Ovary (tissue), 9 donors: ENCODE results near the gene COL25A1. TPM values are rescaled to one million over a fixed set of nuclear protein-coding genes. Genes with fewer than 3 reads are reported as not detected.

Source experiments
- DNase-seq, 5 donors: peaks; one replicate each; pipeline ENCODE4 v3.0.0-alpha.2; 2019 to 2020
- H3K27ac ChIP-seq, 2 donors: fragments of 200-600 bp; one replicate each; pipeline versions ENCODE4 v1.5.1 to v1.8.0; 2019 to 2022
- H3K27me3 ChIP-seq: fragments of 200-600 bp; one replicate; pipeline ENCODE4 v1.8.0; 2022
- H3K36me3 ChIP-seq: fragments of 200-600 bp; sonication (generic); one replicate; pipeline ENCODE4 v1.5.1; 2019
- H3K4me1 ChIP-seq: one replicate; pipeline ENCODE4 v1.8.1; 2013; ENCODE audit warnings: mild to moderate bottlenecking, moderate library complexity; ENCODE audit not compliant: insufficient read depth
- H3K4me3 ChIP-seq: fragments of 200-600 bp; sonication (generic); one replicate; pipeline ENCODE4 v1.5.1; 2017
- H3K9me3 ChIP-seq, 2 donors: fragments of 200-600 bp in 1 of 2; sonication (generic) in 1 of 2; one replicate each; pipeline versions ENCODE4 v1.5.1 to v1.8.1; 2013 to 2019; ENCODE audit warnings: mild to moderate bottlenecking in 1 of 2, moderate library complexity in 1 of 2
- EP300 ChIP-seq: sonication (generic); formaldehyde crosslinking; IDR thresholded peaks from one replicate; pipeline ENCODE4 v1.6.1; 2017; ENCODE audit warnings: antibody characterized with exemption
- POLR2A ChIP-seq: fragments of 450-650 bp; IDR thresholded peaks from one replicate; pipeline ENCODE4 v1.6.1; 2017; ENCODE audit warnings: antibody characterized with exemption, mild to moderate bottlenecking, moderate library complexity
- WGBS, 3 donors: extraction: QIAGEN DNeasy Blood & Tissue Kit in 1 of 3; methylation state at CpG; one replicate each; pipeline versions ENCODE4 v1.1.5 to v1.1.7; 2013 to 2017; 5-methylcytosine and 5-hydroxymethylcytosine counted together
- intact Hi-C, 4 donors: fragments of 100-400 bp; cut with DNase I; formaldehyde crosslinking; loops; one replicate each; pipeline versions ENCODE4 v1.11.0 to v1.15.1; 2022 to 2023
- polyA plus RNA-seq, 2 donors: library from polyadenylated mRNA; stranded (reverse); fragments of 200-250 nt in 1 of 2; fragments of 350-450 nt in 1 of 2; fragmentation: Illumina TruSeq in 1 of 2; extraction: RNeasy Lipid Tissue Mini Kit (QIAGEN cat#74804) in 1 of 2; gene quantifications; one replicate each; pipeline ENCODE4 v1.2.3, GENCODE V29; 2013 to 2014
- total RNA-seq, 7 donors: library from RNA; depleted of rRNA in 2 of 7; stranded (reverse); fragments of >200 nt in 2 of 7; fragmentation: NEBNext Ultra II Directional in 3 of 7; extraction: Animal tissue kit (Norgen Biotek cat#: 25700) in 3 of 7; gene quantifications; one replicate each; pipeline versions ENCODE4 v1.1.0 to v1.2.4, GENCODE V29; 2016 to 2023
- TF ChIP-seq, protein P1 (sequence below), 3 donors: fragments of 450-650 bp in 2 of 3; fragments of 200-600 bp in 1 of 3; IDR thresholded peaks; one replicate each; pipeline versions ENCODE4 v1.5.1 to v1.8.0; 2016 to 2022; ENCODE audit warnings: antibody characterized with exemption in 3 of 3, mild to moderate bottlenecking in 1 of 3
- donor health status: DM: no; HTN: no; CAD: no; lungs with moderate emphysema.
- donor health status: DM: no; HTN: no; CAD: no.
- donor health status: Bipolar disorder and iron deficiency.
- donor health status: DM: yes; HTN: yes; CAD: no.
- donor health status: DM: no; HTN: no; CAD: no.
- donor health status: DM: yes; HTN: yes; CAD: no.

The COL25A1 gene
- total and polyA plus RNA-seq, 9 donors = 0.25 to 3.2 (median 0.77) TPM

DNA sequence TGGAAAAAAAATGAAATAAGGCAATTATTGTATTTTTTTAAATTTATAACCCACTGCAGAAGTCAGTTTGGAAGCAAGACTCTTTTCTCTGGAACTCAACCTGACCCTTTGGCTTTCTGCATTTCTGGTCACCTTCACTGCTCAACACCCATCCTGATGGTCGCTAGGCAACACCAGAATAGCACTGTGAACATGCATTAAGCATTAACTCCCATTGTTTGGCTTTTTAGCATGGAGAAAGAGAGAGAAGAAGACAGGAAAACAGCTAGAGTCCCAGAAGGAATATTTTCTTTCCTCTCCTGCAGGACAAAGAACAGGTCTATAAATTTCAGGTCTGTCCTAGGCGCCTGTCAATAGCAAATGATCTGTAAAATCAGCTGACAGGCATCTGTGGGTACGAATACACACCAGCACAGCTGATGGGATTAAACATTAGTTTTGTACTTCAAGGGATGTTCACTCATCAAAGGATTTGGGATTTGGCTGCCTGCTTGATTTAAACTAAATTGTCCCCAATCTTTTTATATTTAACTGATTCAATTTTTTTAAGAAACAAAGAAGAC, 402.4 kb downstream of the COL25A1 start:
- 94 to 96% (median 96%) methylated on average over 3 of the region's 3 CpGs for WGBS, 3 donors
- H3K9me3 ChIP-seq = no peaks in the 10 kb centered on the region
- H3K27ac ChIP-seq = no peak overlapping the region
- no peak for DNase-seq
- TF ChIP-seq EP300 (no peak), POLR2A (no peak)
- TF ChIP-seq, protein P1, sequence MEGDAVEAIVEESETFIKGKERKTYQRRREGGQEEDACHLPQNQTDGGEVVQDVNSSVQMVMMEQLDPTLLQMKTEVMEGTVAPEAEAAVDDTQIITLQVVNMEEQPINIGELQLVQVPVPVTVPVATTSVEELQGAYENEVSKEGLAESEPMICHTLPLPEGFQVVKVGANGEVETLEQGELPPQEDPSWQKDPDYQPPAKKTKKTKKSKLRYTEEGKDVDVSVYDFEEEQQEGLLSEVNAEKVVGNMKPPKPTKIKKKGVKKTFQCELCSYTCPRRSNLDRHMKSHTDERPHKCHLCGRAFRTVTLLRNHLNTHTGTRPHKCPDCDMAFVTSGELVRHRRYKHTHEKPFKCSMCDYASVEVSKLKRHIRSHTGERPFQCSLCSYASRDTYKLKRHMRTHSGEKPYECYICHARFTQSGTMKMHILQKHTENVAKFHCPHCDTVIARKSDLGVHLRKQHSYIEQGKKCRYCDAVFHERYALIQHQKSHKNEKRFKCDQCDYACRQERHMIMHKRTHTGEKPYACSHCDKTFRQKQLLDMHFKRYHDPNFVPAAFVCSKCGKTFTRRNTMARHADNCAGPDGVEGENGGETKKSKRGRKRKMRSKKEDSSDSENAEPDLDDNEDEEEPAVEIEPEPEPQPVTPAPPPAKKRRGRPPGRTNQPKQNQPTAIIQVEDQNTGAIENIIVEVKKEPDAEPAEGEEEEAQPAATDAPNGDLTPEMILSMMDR (IDR thresholded peaks at IDR 0.05) = no peak
- H3K4me1 ChIP-seq = no peaks in the 10 kb centered on the region
- intact Hi-C loops = no loop called here
- no peaks in the 10 kb centered on the region for H3K27me3 ChIP-seq
- no peak overlapping the region for H3K4me3 ChIP-seq
- H3K36me3 ChIP-seq = no peaks in the 10 kb centered on the region

- no peaks in the 10 kb centered on the region for H3K4me1 ChIP-seq
- H3K27ac ChIP-seq = no peak overlapping the region
- DNase-seq = no peak
- TF ChIP-seq, protein P1 (IDR thresholded peaks at IDR 0.05) = no peak
- TF ChIP-seq POLR2A = no peak
- no peak for TF ChIP-seq EP300
- H3K36me3 ChIP-seq = no peaks in the 10 kb centered on the region
- H3K9me3 ChIP-seq = no peaks in the 10 kb centered on the region
- intact Hi-C loops = no loop called here
- no peaks in the 10 kb centered on the region for H3K27me3 ChIP-seq
- WGBS, 3 donors = 96 to 99% (median 98%) methylated on average over 3 of the region's 3 CpGs
- no peak overlapping the region for H3K4me3 ChIP-seq
Observed at GRCh38 chr4:108893468-108893867, 409.0 kb downstream of the COL25A1 start.

DNA sequence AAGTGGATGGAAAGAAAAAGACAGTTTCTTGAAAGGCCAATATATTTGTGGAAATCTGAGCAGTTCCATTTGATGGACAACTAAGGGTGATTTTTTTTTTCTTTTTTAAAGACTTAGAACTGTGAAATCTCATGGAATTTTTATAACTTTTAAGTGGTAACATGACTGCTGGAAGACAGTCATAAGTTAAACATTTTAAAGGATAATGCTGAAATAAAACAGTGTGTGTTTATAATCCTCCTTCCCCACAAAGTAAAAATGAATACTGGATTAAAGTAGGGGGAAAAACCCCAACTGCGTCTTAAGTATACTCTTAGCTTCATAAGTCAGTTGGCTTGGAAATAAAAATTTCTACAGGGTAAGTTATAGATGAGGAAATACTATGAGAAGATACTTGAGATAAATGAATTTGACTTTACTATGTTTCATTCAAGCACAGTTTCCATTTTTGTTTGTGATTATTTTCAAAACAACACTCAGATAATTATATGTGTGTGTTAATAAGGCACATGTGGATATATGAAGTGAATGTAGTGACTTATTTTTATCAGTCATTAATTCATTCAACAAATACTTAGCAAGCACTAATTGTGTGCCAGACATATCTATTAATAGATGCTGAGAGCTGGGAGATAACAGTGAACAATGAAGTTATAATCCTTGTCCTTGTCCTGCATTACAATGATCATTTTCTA, 410.4 kb downstream of the COL25A1 start:
- Histone ChIP-seq H3K4me3 (no peak overlapping the region), H3K27me3 (no peaks in the 10 kb centered on the region), H3K27ac (no peak overlapping the region), H3K4me1 (no peaks in the 10 kb centered on the region), H3K36me3 (no peaks in the 10 kb centered on the region), H3K9me3 (no peaks in the 10 kb centered on the region)
- WGBS, 3 donors = 94 to 100% (median 95%) methylated on average over 1 of the region's 1 CpG
- intact Hi-C loops = no loop called here
- TF ChIP-seq, protein P1 (IDR thresholded peaks at IDR 0.05) = no peak
- TF ChIP-seq EP300 = no peak
- no peak for TF ChIP-seq POLR2A
- DNase-seq = no peak

DNA sequence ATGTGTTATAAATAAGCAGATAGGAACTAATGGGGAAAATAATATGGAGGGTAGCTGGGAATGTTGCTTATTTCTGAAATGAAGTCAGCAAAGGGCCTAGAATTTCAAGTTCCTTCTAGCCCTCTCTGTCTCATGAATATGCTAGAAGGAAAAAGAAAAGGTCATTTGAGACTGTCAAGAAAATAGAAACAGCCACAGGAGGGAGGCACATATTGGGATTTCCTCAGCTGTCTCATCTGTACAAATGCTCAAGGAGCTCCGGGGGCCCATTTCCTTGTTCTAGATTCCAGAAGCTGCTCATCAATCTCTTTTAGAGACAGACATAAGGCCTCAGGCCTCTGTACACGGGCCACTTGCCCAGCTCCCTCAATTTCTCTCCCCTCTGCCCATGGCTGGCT, 412.0 kb downstream of the COL25A1 start:
- no peak for DNase-seq
- Histone ChIP-seq H3K4me3 (no peak overlapping the region), H3K4me1 (no peaks in the 10 kb centered on the region), H3K36me3 (no peaks in the 10 kb centered on the region), H3K27me3 (no peaks in the 10 kb centered on the region), H3K27ac (no peak overlapping the region), H3K9me3 (no peaks in the 10 kb centered on the region)
- TF ChIP-seq EP300 = no peak
- TF ChIP-seq, protein P1 (IDR thresholded peaks at IDR 0.05) = no peak
- no peak for TF ChIP-seq POLR2A
- intact Hi-C loops = no loop called here
- WGBS, 3 donors = 74 to 83% (median 77%) methylated on average over 2 of the region's 2 CpGs
